PC-3 (cell line): ENCODE results near the gene NDOR1. TPM values are rescaled to one million over a fixed set of nuclear protein-coding genes. Genes with fewer than 3 reads are reported as not detected.

Experiments
- ATAC-seq: fragments of 200-7000 bp; cut with Tn5 transposase; 2 replicates; pipeline ENCODE4 v1.9.1; 2020; ENCODE audit warnings: mild to moderate bottlenecking, moderate library complexity
- BruUV-seq: library from RNA; stranded (reverse); fragments of 400-500 nt; replicated peaks from 2 replicates; lab custom pipeline; 2021; lab: Mats Ljungman, UMichigan
- CTCF ChIA-PET: fragments of 300-600 bp; sonication (Branson Sonifier 250); formaldehyde crosslinking; loops from one replicate; lab custom pipeline; 2022; ENCODE audit warnings: antibody characterized with exemption; lab: Charles Lee
- POLR2A ChIA-PET: fragments of 300-600 bp; sonication (Branson Sonifier 250); formaldehyde crosslinking; loops from one replicate; lab custom pipeline; 2022; ENCODE audit warnings: antibody characterized with exemption; ENCODE audit not compliant: unreplicated experiment; lab: Charles Lee
- DNase-seq: peaks from one replicate; pipeline ENCODE4 v3.0.0-alpha.2; 2015
- H2AFZ ChIP-seq: fragments of 300-600 bp; sonication (generic); 2 replicates; pipeline ENCODE4 v1.6.0; 2016; ENCODE audit warnings: antibody characterized with exemption, low read length
- H3F3A ChIP-seq: fragments of 300-600 bp; sonication (generic); one replicate; pipeline ENCODE4 v1.6.0; 2017; ENCODE audit warnings: antibody characterized with exemption, low read length, control low read depth, mild to moderate bottlenecking; ENCODE audit not compliant: unreplicated experiment
- H3K27ac ChIP-seq: fragments of 300-600 bp; sonication (generic); 2 replicates; pipeline ENCODE4 v1.5.1; 2016; ENCODE audit warnings: mild to moderate bottlenecking, low read length
- H3K27me3 ChIP-seq: fragments of 300-600 bp; sonication (generic); 2 replicates; pipeline ENCODE4 v1.6.1; 2016; ENCODE audit warnings: low read length, mixed read lengths
- H3K36me3 ChIP-seq: fragments of 300-600 bp; sonication (generic); 2 replicates; pipeline ENCODE4 v1.6.1; 2016; ENCODE audit warnings: low read depth, mixed run types, low read length, mixed read lengths
- H3K4me1 ChIP-seq: fragments of 300-600 bp; sonication (generic); 2 replicates; pipeline ENCODE4 v1.5.1; 2016; ENCODE audit warnings: low read length; ENCODE audit not compliant: insufficient read depth
- H3K4me2 ChIP-seq: fragments of 300-600 bp; sonication (generic); 2 replicates; pipeline ENCODE4 v1.6.0; 2016; ENCODE audit warnings: low read length
- H3K4me3 ChIP-seq: fragments of 300-600 bp; sonication (generic); 2 replicates; pipeline ENCODE4 v1.5.1; 2016; ENCODE audit warnings: mild to moderate bottlenecking, low read length, mixed read lengths
- H3K79me2 ChIP-seq: fragments of 300-600 bp; sonication (generic); 2 replicates; pipeline ENCODE4 v1.6.1; 2017; ENCODE audit warnings: low read length, mixed read lengths
- H3K9ac ChIP-seq: fragments of 300-600 bp; sonication (generic); 2 replicates; pipeline ENCODE4 v1.6.0; 2016; ENCODE audit warnings: mild to moderate bottlenecking, low read length
- H3K9me2 ChIP-seq: fragments of 300-600 bp; sonication (generic); replicated peaks from 2 replicates; pipeline ENCODE4 v1.6.1; 2016; ENCODE audit warnings: mixed run types, low read length, mixed read lengths
- H3K9me3 ChIP-seq: fragments of 300-600 bp; sonication (generic); 2 replicates; pipeline ENCODE4 v1.6.1; 2016; ENCODE audit warnings: low read length, mixed read lengths
- H4K20me1 ChIP-seq: fragments of 300-600 bp; sonication (generic); 2 replicates; pipeline ENCODE4 v1.6.1; 2016; ENCODE audit warnings: low read length, mixed read lengths
- CTCF ChIP-seq: fragments of 300-600 bp; sonication (generic); conservative IDR thresholded peaks from 2 replicates; pipeline ENCODE4 v1.5.1; 2017; ENCODE audit warnings: antibody characterized with exemption, low read depth, mild to moderate bottlenecking, low read length
- EZH2 ChIP-seq: fragments of 300-600 bp; sonication (generic); IDR thresholded peaks from one replicate; pipeline ENCODE4 v1.6.1; 2017; ENCODE audit warnings: antibody characterized with exemption, mild to moderate bottlenecking, low read length; ENCODE audit not compliant: unreplicated experiment
- EZH2phosphoT487 ChIP-seq: fragments of 300-600 bp; sonication (generic); IDR thresholded peaks from 2 replicates; pipeline ENCODE4 v1.6.1; 2018; ENCODE audit warnings: mild to moderate bottlenecking, antibody characterized with exemption, low read length, borderline replicate concordance
- intact Hi-C: fragments of 100-400 bp; cut with micrococcal nuclease; formaldehyde crosslinking; loops from 2 replicates; pipeline ENCODE4 v1.9.0; 2023
- total RNA-seq: library from RNA; depleted of rRNA; stranded (reverse); fragments of >200 nt; gene quantifications from 2 replicates; pipeline ENCODE4 v1.2.3, GENCODE V29; 2014

NDOR1 gene
- total RNA-seq, 1 experiment from 2014 or later: 25.7 TPM

- BruUV-seq: no TSS peak
- ChIA-PET CTCF (no interaction called here), POLR2A (no interaction called here)
- Histone ChIP-seq H3K27me3 (peaks cover 12% of the 10 kb centered on the region), H4K20me1 (no peaks in the 10 kb centered on the region), H3K27ac (no peak overlapping the region), H3K4me1 (no peaks in the 10 kb centered on the region), H2AFZ (no peak overlapping the region), H3K9ac (no peak overlapping the region), H3K9me3 (no peaks in the 10 kb centered on the region), H3F3A (no peaks in the 10 kb centered on the region), H3K4me3 (peak overlapping the region; percentile 48; the same call in 1 of the 2 replicates), H3K79me2 (no peaks in the 10 kb centered on the region), H3K9me2 (no peaks in the 10 kb centered on the region), H3K4me2 (peak overlapping the region; percentile 84), H3K36me3 (no peaks in the 10 kb centered on the region)
- no peak for TF ChIP-seq EZH2
- TF ChIP-seq CTCF: no peak
- TF ChIP-seq EZH2phosphoT487: no peak
- DNase-seq (no peak), ATAC-seq (peak; percentile 10)
- intact Hi-C loops: no loop called here
These were observed 37.5 kb upstream of the NDOR1 start for GRCh38 chr9:137167747-137168572.

GRCh38 chr9:137168573-137168903 is 37.0 kb upstream of the NDOR1 start:
- TF ChIP-seq EZH2phosphoT487 (no peak), EZH2 (no peak), CTCF (no peak)
- ChIA-PET POLR2A (no interaction called here), CTCF (no interaction called here)
- no TSS peak for BruUV-seq
- Histone ChIP-seq H3K9me2 (no peaks in the 10 kb centered on the region), H3K36me3 (no peaks in the 10 kb centered on the region), H2AFZ (peak overlapping the region; percentile 63; the same call in 1 of the 2 replicates), H3K9ac (no peak overlapping the region), H3F3A (no peaks in the 10 kb centered on the region), H3K4me1 (no peaks in the 10 kb centered on the region), H3K4me2 (peak overlapping the region; percentile 84), H3K27me3 (peaks cover 12% of the 10 kb centered on the region), H3K4me3 (peak overlapping the region; percentile 64), H4K20me1 (no peaks in the 10 kb centered on the region), H3K9me3 (no peaks in the 10 kb centered on the region), H3K27ac (no peak overlapping the region), H3K79me2 (no peaks in the 10 kb centered on the region)
- DNase-seq (no peak), ATAC-seq (peak; percentile 36)
- intact Hi-C loops: no loop called here
